Iris pigment epithelial cell (primary cell): ENCODE results near the gene FGGY.
A peak's percentile ranks its signal among the peaks of the same experiment; 100 is the strongest.
"Not testable (repeated sequence)": the region's sequence is repeated elsewhere in the genome, so short reads cannot be mapped to it uniquely, and the experiment has no call there.

Experiments
- DNase-seq: peaks from one replicate; pipeline ENCODE4 v3.0.0-alpha.2; 2011; ENCODE audit warnings: low read depth

The FGGY gene

DNA sequence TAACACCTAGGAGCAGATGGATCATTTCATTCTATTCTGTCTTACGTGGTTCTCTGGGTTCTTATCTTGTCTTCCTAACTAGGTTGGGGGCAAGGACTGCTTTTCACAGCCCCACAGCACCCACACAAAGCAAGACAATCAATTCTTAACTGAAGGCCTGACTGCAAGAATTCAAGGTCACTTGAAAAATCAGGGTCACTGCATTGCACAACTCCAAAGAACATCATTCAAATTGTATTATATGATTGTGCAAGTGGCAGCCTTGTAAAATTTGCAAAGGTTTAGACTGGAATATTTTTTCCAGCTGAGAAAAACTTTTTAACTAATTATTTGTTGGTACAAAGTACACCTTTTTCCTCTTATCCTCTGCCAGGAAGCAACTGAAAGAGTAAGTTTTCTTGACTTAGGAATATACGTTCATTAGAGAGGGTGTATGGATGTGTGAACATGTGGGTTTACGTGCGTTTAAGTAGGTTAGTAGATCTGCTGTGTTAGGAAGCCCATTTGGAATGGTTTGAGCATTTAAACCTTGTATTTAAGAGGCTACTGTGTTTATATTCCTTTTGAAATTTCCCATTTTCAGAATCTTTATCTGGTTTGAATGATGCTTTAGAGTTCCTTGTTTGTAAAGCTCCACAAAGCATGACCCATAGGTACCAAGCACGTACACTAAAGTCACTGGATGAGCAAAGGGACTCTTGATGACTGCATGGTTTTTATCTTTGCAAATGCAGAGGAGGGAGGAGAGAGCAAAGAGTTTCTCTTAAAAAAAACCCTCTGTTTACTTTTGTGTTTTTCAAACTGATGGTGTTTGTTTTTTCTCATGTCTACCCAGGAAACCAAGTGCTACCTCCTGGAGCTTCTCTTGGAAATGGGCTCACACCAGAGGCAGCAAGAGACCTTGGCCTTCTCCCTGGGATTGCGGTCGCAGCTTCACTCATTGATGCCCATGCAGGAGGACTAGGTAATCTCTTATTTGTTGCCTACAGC, 214.9 kb downstream of the FGGY start:
- peak; percentile 64 for DNase-seq

DNA sequence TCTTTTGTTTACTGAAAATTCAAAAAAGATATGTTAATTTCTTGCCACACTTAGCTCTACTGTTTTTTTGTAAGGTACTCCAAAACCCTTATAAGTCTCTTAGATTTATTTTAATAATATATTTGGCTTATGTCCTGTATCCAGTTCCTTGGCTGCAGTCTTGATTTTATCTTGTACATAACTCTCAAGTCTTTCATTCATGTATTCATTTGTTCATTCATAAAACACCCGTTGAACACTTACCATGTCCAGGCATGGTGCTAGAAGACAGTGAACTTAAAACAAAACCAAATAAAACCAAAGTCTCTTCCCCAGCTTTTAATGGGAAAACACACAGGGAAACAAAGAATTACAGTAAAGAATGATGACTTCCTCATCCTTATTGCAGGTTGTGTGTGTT, 215.8 kb downstream of the FGGY start:
- no peak for DNase-seq

DNA sequence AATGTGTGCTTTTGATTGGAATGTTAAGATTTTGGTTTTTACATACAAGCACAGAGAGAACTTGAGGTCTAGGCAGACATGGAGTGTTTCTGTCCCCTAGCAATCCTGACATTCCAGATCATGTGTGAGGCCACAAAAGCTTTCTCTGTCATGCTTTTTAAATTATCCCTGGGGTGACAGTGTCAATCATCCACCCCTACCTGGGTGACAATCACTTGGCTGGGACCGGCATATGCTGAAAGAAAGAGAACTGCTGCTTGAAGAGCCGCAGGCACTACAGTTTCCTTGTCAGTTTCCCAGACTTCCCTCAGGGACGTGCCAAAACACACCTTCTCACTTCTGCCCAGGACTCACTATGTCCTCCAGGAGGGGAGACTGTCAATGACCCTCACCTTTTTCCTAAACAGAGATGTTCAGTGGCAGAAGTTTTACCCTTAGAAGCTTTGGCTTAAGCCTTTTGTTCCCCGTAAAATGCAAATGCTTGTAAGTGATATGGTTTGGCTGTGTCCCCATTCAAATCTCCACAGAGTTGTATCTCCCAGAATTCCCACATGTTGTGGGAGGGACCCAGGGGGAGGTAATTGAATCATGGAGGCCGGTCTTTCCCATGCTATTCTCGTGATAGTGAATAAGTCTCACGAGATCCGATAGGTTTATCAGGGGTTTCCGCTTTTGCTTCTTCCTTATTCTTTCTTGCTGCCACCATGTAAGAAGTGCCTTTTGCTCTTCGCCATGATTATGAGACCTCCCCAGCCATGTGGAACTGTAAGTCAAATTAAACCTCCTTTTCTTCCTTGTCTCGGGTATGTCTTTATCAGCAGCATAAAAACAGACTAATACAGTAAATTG, 217.4 kb downstream of the FGGY start:
- no peak for DNase-seq

DNA sequence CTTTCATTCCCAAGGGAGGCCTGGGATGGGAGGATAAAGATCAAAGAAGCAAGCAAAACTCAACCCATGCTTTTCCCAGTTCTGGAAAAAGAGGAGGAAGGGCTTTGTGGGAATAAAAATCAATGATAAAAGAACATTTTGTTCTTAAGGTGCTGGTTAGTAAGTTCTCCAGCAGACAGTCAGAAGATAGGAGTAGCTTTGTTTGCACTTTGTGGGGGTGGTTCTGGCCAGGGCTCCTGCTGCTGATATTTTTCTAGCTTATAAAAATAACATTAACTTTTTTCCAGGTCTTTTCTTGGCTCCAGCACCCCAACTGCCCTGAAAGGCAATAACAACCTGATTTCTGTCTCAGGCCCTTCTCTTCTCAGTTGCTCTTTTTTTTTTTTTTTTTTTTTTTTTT, 220.0 kb downstream of the FGGY start:
- peak; percentile 44 for DNase-seq

DNA sequence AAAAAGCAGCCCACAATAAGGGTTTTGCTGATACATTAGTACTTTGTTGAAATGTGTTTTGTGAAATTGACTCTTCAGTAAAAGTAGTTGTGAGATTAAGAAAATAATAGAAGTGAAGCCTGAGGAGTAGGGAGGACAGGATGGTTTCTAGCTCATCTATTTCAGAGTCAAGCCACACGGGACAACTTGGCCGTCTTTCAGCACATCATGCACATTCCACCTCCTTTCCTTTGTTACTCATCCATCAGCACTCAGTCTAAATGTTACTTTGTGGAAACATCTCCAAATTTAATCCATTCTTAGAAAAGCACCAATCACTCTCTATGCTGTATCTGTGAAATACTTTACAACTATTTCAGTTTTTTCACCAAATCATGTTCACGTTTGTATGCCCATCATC, 223.3 kb downstream of the FGGY start:
- DNase-seq = peak; percentile 62

DNA sequence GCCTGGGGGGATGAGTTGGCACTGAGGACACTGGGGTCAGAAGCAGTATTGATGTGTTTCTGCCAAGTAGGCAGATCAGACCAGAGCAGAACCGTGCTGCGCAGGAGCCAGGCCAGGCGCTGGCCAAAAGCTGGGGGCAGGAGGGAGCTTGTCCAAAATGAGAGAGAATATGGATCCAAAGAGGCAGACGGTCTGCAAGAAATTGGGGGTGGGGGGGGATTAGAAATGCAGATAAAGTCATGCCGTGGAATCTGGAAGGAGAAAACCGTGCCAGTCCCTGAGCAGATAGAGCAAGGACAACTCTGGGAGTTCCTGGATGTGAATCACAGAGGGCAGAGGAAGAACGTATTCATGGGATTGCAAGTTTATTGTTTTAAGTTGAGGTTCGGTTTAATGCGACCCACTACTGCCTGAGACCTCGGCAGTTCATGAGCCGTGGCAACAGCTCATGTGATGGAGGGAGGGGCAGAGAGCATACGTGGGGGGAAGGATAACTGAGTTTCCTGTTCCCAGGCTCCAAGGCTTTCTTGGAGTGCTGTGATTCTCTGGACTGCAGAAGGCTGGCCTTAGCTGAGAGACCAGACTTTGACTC, 224.0 kb downstream of the FGGY start:
- DNase-seq = peak; percentile 78

DNA sequence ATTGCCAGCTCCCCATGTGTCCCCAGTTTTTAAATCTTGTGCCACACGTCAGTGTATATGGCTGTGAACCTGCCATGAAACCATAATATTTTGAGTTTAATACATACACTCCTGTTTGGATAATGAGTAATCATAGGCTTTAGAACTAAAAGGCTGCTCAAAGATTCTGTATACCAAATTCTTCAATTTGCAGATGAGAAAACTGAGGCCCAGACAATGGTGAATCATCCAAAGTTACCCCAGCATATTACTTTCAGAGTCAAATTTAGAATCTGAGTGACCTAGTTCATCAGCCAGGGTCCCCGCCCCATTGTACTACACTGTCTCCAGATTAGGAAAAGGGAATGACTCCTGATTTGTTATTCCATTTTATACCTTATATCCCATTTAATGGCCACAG, 224.6 kb downstream of the FGGY start:
- peak; percentile 35 for DNase-seq

DNA sequence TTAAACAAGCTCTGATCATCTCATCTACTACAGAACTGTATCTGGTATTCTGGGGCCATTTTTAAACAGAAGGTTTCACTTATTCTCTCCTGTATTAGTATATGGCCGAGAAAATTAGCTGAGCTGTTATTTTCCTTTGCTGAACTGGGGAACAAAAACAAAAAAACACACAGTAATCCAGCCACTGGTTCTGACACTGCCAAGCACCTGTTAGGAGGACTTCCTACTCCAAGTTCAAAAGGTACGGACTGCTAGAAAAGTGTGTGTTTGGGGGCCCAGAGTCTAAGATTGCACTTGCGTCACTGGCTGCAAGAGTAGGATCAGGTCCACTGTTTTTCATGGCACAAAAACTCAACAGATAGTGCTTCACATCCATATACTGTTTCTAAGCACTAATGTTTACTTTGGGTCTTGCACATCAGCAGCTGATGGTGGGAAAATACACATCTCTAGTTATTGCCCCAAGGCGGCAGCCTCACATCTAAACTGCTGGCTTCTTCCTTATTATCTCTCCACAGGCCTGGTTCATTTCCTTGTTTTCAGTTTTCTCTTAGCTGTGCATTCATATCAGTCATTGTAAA, 226.1 kb downstream of the FGGY start:
- DNase-seq = no peak

DNA sequence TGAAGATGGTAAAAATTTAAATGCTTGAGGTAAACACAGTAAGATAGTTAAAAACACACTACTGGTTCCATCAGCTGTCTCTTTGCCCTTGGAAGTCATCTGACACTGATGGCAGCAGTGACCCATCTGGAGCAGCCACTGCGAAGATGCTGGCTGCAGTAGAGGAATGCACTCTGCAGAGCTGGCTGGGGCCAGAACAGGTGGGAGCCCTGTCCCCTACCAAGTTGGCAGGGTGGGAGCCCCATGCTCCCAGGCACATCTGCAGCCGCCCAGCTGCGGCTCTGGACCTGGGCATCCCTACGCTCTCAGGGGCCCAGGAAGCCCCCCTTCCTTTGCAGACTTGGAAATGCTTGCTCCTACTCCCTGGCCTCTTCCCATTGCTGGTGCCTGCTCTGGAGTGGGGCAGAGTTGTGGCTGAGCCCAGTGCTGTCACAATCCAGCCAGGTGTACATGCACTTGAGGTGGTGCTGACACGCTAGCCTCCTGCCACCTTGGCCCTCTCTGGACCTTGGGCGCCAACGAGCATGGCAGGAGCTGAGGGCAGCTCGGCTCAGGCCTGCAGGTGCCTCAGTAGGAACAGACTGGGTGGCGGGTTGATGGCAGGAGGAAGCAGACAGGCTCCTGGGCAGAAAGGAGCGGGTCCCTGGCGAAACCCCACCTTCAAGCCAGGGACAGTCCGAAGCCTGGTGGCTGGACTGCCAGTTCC, 227.0 kb downstream of the FGGY start:
- no peak for DNase-seq

DNA sequence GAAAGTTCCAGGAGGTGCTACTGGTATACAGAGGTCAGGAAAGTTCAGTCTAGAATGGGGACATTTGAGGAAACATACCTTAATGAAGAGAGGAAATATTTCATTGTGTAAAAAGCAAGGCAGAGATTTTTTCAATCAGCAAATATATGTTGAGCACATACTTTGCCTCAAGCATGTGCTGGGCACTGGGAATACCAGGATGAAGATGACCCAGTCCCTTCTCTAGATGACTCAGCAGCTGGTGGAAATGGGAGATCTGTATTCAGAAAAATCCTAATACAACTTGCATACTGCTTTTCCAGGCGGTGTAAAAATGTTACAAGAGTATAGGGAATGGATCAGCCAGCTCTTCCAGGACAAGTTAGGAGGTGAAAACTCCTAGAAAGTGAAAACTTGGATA, 229.3 kb downstream of the FGGY start:
- DNase-seq = no peak

DNA sequence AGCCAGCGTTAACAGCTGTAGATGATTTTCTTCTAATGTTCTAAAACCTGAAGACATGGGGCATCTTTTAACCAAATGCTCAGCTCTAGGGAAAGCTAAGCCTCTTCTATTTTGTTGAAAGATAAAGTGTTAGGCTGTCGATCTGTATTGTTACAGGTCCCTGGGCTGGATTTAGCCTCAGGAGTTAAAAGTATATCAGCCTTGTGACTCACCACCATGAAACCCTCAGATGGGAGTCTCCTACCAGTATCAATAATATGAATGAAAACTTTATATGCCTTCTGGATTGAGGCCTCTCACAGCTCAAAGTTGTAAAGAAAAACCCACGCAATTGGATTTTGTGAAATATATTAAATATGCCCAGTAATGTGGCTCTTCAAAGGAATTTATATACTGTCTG, 231.6 kb downstream of the FGGY start:
- DNase-seq = no peak

DNA sequence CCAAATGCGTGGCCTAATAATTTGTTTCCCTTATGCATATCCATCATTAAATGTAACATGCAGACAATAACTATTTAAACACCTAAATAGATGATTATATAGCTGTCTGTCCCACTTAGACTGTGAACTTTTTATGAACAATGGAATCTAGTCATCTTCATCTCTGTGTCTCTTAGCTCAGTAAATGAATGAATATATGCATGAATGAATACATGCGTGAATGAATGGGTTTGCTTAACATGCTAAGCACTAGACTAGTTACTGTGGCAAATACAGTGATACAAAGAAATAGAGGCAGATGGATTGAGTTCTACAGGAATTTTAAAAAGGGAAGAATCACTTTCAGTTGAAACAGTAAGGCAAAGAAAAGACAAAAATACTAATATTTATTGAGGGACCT, 232.0 kb downstream of the FGGY start:
- DNase-seq = no peak

DNA sequence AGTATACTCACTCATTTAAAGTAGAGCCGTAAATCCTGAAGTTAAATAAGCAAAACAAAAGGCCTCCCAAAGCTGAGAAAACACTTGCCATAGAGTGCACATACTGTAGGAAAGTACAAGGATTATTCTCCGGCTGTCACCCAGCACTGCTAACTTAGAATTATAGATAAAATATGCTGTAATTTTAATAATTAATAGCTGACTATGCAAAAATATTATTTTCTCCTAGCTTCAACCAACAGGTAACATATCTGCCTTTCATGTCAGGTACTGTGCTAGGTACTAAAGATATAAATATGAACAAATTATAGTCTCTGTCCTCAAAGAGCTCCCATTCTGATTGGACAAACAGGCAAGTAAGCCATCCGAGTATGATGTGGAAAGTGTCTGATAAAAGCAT, 233.2 kb downstream of the FGGY start:
- DNase-seq = no peak

DNA sequence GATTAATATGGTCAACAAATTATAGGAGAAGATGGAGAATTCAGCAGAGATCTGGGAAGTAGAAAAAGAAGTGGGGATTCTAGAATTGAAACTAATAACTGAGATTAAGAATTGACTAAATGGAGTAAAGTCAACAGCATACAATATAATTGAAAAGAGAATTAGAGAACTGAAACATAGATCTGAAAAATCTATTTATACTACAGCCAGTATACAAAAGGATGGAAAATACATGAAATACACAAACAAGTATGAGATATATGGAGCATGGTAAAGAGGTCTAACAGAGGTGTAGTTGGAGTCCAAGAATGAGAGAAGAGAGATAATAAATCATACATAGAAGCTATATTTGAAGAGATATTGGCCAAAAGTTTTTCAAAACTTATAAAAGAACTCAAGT, 235.2 kb downstream of the FGGY start:
- no peak for DNase-seq

DNA sequence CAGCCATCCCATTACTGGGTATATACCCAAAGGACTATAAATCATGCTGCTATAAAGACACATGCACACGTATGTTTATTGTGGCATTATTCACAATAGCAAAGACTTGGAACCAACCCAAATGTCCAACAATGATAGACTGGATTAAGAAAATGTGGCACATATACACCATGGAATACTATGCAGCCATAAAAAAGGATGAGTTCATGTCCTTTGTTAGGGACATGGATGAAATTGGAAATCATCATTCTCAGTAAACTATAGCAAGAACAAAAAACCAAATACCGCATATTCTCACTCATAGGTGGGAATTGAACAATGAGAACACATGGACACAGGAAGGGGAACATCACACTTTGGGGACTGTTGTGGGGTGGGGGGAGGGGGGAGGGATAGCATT, 241.6 kb downstream of the FGGY start:
- DNase-seq = not testable (repeated sequence)

DNA sequence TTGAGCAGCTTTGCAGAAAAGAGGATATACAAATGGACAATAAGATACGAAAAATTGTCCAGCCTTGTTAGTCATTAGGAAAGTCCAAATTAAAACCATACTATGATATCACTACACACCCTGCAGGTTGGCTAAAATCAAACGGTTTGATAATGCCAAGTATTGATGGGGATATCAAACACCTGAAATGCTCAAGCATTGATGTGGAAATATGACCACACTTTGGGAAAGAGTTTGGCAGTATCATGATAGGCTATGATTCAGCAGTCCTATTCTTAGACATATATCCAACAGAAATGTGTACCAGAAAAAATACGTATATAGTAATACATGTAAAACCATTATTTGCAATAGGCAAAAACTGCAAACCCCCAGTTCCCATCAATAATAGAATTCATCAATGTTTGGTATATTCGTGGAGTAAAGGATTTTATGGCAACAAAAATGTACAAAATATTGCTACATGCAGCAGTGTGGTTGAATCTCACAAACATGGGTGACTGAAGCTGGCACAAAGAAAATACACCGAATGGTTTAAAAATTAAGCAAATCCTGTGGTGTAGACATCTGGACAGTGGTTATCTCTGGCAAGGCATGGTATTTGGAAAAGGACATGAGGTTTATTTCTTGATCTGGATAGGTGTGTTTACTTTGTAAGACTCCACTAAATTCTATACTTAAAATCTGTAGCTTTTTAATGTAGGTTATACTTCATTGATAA, 243.2 kb downstream of the FGGY start:
- DNase-seq = no peak

DNA sequence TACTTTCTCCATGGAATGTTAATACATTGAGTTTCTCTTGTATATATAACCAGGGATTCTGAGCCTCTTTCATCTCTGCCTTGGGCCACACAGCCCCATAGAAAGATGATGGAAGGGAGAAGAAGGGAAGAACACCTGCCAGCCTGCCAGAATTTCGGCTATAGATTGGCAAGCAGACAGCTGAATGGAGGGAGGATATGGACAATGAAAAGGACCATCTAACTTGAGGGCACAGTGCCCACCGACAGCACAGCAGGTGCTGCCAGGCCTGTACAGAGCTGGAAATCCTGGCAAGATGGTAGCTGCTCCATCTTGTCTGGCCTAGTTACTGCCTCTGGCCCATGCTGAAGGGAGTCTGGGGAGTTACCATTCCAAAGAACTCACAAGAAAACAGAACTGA, 244.3 kb downstream of the FGGY start:
- DNase-seq = no peak

DNA sequence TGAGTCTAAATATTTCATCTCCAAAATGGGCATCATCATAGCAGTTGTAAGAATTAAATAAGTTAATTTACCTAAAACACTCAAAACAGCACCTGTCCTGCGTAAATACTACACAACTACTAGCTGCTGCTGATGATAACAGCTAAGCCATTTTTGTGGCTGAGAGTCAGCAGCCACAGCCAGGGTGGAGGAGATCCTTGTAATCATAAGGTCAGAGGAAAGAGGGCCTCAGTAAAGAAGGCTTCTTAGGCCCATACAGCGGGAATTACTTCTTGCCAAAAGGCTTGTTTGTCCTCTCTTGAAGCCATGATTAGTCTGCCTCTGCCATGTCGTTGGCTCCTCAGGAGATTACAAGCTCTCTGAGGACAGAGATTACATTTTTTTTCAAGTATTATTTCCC, 245.0 kb downstream of the FGGY start:
- DNase-seq = no peak

DNA sequence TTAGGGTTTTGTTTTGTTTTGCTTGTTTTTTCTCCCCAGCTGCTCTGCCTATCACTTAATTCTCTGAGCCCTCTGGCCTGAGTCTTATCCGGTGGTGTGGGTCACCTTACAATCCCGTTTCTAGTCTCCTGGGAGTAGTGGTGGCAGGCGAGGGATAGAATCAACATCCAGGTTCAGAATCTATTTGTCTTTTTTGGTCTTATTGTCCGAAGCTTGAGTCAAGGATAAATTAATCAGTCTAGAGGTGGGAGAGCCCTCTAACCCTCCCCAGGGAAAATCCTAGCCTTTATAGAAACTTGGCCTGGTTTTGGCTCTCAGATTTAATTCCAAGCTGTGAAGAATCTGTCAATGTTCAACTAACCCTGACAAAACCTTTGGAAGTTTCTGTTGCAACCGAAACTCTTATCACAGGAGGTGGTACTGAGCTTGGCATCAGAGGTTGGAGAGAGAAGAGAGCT, 246.3 kb downstream of the FGGY start:
- no peak for DNase-seq

DNA sequence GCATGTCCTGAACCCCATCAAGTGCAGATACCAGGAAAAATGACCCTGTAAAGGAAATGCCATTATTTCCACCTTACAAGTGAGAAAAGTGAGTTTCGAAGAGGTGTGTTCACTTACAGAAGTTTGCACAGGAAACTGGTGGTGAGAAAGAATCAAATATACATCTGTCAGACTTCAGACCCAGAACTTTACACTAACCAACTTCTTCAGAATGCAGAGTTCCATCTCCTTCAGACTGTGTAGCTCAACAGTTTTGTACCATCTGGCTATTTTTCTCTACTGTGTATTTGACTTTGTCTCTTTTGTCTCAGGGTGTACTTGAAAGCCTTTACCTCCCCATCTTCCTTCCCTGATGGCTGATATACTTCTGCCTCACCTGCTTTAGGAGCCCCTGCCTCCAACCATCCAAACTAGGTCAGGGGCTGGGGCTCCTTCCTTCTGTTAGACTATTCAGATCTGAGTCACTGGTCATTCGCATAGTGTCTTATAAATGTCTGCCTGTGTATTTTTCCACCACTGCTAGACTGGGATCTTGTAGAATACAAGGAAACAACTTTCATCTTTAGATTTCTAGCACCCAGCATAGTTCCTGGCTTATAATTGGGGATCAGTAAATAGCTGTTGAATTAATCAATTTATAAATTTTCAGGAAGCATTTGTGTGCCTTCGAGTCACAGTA, 247.9 kb downstream of the FGGY start:
- no peak for DNase-seq
